DND-41 (cell line): ENCODE measurements around the gene C1orf167.

Experiments
- ATAC-seq: fragments of 200-7000 bp; cut with Tn5 transposase; 3 replicates; pipeline ENCODE4 v1.9.1; 2021; ENCODE audit warnings: low read depth; ENCODE audit not compliant: insufficient read depth
- DNase-seq: peaks from one replicate; pipeline ENCODE4 v3.0.0-alpha.2; 2020
- H2AFZ ChIP-seq: 2 replicates; pipeline ENCODE4 v1.6.0; 2012; ENCODE audit warnings: low read depth, low read length
- H3K27ac ChIP-seq: 2 replicates; pipeline ENCODE4 v1.5.1; 2012; ENCODE audit warnings: low read length, inconsistent platforms
- H3K27me3 ChIP-seq: fragments of 200-600 bp; sonication (generic); 2 replicates; pipeline ENCODE4 v1.6.0; 2012; ENCODE audit warnings: low read length, mild to moderate bottlenecking, inconsistent platforms; ENCODE audit not compliant: insufficient read depth, poor library complexity
- H3K36me3 ChIP-seq: 2 replicates; pipeline ENCODE4 v1.5.1; 2012; ENCODE audit warnings: low read length, inconsistent platforms; ENCODE audit not compliant: insufficient read depth
- H3K4me1 ChIP-seq: 2 replicates; pipeline ENCODE4 v1.5.1; 2012; ENCODE audit warnings: mild to moderate bottlenecking, low read length; ENCODE audit not compliant: insufficient read depth
- H3K4me2 ChIP-seq: 2 replicates; pipeline ENCODE4 v1.6.0; 2012; ENCODE audit warnings: mild to moderate bottlenecking, moderate library complexity, low read length, inconsistent platforms; ENCODE audit not compliant: insufficient read depth
- H3K4me3 ChIP-seq, 2 experiments: fragments of 200-600 bp in 1 of 2; shearing (Covaris generic) in 1 of 2; 2 replicates each; pipeline ENCODE4 v1.5.1; 2012 to 2016; ENCODE audit warnings: inconsistent platforms in 2 of 2, low read length in 2 of 2, mild to moderate bottlenecking in 2 of 2, low read depth in 1 of 2, moderate library complexity in 1 of 2
- H3K79me2 ChIP-seq: 2 replicates; pipeline ENCODE4 v1.6.0; 2012; ENCODE audit warnings: low read length, inconsistent platforms; ENCODE audit not compliant: insufficient read depth
- H3K9ac ChIP-seq: 2 replicates; pipeline ENCODE4 v1.6.0; 2012; ENCODE audit warnings: low read depth, mild to moderate bottlenecking, inconsistent platforms, low read length, moderate library complexity
- H3K9me3 ChIP-seq: 2 replicates; pipeline ENCODE4 v1.5.1; 2012; ENCODE audit warnings: low read length, moderate library complexity, mild to moderate bottlenecking, inconsistent platforms; ENCODE audit not compliant: insufficient read depth, severe bottlenecking
- H4K20me1 ChIP-seq: 2 replicates; pipeline ENCODE4 v1.6.0; 2012; ENCODE audit warnings: low read length; ENCODE audit not compliant: insufficient read depth
- EZH2 ChIP-seq: IDR thresholded peaks from 3 replicates; pipeline ENCODE4 v1.6.1; 2012; ENCODE audit warnings: borderline replicate concordance, low read depth, mild to moderate bottlenecking, moderate library complexity, low read length, inconsistent platforms; ENCODE audit not compliant: severe bottlenecking
- TF ChIP-seq, protein P1 (sequence below): IDR thresholded peaks from 2 replicates; pipeline ENCODE4 v1.5.1; 2012; ENCODE audit warnings: borderline replicate concordance, low read length, moderate library complexity, mild to moderate bottlenecking; ENCODE audit not compliant: poor library complexity, severe bottlenecking; ENCODE audit errors: extremely low read depth

C1orf167 gene

DNA sequence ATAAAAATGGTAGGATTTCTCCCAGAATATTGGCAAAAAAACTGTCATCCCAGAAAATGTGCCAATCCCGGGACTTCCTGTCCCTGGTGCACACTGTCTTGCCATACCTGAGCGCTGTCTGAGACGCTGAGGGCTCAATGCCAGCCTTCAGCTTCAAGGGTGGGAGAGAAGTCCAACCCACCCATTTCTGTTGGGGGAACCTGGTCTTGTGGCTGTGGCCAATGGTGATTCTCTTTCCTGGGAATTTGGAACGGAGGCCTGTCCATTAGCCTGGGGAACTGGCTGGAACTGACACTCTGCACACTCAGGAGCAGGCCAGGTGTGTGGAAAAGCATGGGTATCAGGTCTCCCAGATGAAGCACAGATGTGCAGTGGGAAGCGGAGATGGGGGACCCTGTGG, 37.1 kb downstream of the C1orf167 start:
- no peak for DNase-seq
- Histone ChIP-seq H3K27me3 (no peaks in the 10 kb centered on the region), H3K9me3 (no peaks in the 10 kb centered on the region), H3K9ac (no peak overlapping the region), H3K4me1 (peaks cover 9% of the 10 kb centered on the region), H3K36me3 (peaks cover 37% of the 10 kb centered on the region), H4K20me1 (no peaks in the 10 kb centered on the region), H2AFZ (no peak overlapping the region), H3K4me2 (no peak overlapping the region), H3K79me2 (no peaks in the 10 kb centered on the region), H3K27ac (no peak overlapping the region), H3K4me3 (no peak overlapping the region)
- TF ChIP-seq EZH2: no peak
- TF ChIP-seq, protein P1, sequence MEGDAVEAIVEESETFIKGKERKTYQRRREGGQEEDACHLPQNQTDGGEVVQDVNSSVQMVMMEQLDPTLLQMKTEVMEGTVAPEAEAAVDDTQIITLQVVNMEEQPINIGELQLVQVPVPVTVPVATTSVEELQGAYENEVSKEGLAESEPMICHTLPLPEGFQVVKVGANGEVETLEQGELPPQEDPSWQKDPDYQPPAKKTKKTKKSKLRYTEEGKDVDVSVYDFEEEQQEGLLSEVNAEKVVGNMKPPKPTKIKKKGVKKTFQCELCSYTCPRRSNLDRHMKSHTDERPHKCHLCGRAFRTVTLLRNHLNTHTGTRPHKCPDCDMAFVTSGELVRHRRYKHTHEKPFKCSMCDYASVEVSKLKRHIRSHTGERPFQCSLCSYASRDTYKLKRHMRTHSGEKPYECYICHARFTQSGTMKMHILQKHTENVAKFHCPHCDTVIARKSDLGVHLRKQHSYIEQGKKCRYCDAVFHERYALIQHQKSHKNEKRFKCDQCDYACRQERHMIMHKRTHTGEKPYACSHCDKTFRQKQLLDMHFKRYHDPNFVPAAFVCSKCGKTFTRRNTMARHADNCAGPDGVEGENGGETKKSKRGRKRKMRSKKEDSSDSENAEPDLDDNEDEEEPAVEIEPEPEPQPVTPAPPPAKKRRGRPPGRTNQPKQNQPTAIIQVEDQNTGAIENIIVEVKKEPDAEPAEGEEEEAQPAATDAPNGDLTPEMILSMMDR: no peak
- no peak for ATAC-seq

DNA sequence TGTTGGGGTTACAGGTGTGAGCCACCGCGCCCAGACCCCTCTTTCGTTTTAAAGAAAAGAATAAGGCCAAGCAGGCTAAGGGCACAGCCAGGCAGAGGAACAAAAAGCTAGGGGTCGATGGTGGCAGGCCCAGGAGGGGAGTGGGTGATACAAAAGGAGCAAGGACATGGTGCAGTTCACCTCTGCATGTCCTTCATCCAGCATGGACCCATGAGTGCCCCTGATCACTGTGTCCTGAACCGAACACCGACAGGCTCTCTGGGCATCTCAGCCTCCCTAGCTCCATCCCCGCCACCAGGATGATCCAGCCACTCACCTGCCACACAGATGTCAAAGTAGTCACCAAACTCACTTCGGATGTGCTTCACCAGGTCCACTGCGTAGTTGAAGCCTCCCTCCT, 37.9 kb downstream of the C1orf167 start:
- Histone ChIP-seq H2AFZ (no peak overlapping the region), H3K79me2 (no peaks in the 10 kb centered on the region), H3K27me3 (no peaks in the 10 kb centered on the region), H3K36me3 (peaks cover 35% of the 10 kb centered on the region), H4K20me1 (no peaks in the 10 kb centered on the region), H3K9ac (no peak overlapping the region), H3K27ac (no peak overlapping the region), H3K4me1 (peaks cover 16% of the 10 kb centered on the region), H3K4me3 (no peak overlapping the region), H3K9me3 (no peaks in the 10 kb centered on the region), H3K4me2 (no peak overlapping the region)
- DNase-seq (no peak), ATAC-seq (no peak)
- no peak for TF ChIP-seq EZH2
- TF ChIP-seq, protein P1: no peak

DNA sequence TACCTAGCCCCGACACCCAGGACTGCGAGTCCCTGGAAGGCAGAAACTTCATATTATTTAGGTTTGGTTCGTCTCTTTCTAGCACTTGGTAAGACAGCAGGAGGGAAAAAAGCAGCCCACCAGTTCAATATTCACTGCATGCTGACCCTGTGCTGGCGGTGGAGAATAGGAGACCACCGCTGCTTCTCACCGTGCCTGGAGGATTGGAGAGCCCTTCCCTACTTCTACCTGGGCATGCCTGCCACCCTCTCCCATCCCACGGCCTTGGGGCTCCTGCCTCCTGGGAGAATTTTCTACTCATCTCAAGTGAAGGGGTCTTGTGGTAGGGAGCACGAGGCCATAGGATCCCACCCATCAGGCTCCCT, 38.4 kb downstream of the C1orf167 start:
- ATAC-seq: no peak
- Histone ChIP-seq H4K20me1 (no peaks in the 10 kb centered on the region), H3K79me2 (peaks cover 5% of the 10 kb centered on the region), H3K36me3 (peaks cover 30% of the 10 kb centered on the region), H3K27me3 (no peaks in the 10 kb centered on the region), H2AFZ (no peak overlapping the region), H3K27ac (no peak overlapping the region), H3K9ac (no peak overlapping the region), H3K9me3 (no peaks in the 10 kb centered on the region), H3K4me1 (peaks cover 21% of the 10 kb centered on the region), H3K4me2 (no peak overlapping the region), H3K4me3 (no peak overlapping the region)
- TF ChIP-seq, protein P1: no peak
- TF ChIP-seq EZH2: no peak
- no peak for DNase-seq

DNA sequence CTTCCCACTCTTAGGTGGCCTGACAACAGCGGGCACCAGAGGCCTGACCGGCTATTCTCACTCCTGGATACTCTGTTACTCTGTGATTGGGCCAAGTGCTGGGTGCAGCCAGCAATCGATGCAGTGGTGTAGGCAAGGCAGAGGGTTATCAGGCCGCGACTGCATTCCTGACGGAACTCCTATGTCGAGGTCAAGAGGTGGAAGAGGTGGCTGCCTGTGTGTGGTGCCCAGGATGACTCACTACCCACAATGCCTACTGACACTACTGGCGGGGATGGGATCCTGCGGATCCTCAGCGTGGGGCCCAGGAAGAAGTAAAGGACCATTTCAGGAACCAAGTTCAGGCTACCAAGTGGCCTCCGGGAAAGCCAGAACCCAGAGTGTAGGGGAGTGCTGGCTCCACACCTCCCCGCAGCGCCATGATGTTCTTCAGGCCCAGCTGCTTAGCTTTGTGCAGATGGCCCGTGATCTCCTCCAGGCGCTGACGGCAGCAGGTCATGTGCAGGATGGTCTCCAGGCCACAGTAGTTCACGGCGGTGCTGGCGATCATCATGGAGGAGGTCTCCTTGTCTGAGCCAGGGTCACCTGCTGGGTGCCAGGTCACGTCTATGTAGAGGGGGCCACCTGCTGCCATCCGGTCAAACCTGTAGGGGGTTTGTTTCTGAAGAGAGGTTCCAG, 38.9 kb downstream of the C1orf167 start:
- Histone ChIP-seq H3K27me3 (no peaks in the 10 kb centered on the region), H3K9me3 (no peaks in the 10 kb centered on the region), H3K4me1 (peaks cover 22% of the 10 kb centered on the region), H2AFZ (no peak overlapping the region), H3K4me2 (no peak overlapping the region), H3K27ac (no peak overlapping the region), H3K4me3 (no peak overlapping the region), H4K20me1 (no peaks in the 10 kb centered on the region), H3K79me2 (peaks cover 8% of the 10 kb centered on the region), H3K9ac (no peak overlapping the region), H3K36me3 (peaks cover 25% of the 10 kb centered on the region)
- DNase-seq (no peak), ATAC-seq (no peak)
- TF ChIP-seq, protein P1: no peak
- TF ChIP-seq EZH2: no peak
